Fibroblast of villous mesenchyme (primary cell): ENCODE results near the gene RCOR3. TPM values are rescaled to one million over a fixed set of nuclear protein-coding genes. Genes with fewer than 3 reads are reported as not detected.
"Not testable (repeated sequence)": the region's sequence is repeated elsewhere in the genome, so short reads cannot be mapped to it uniquely, and the experiment has no call there.

Experiments
- DNase-seq: peaks from one replicate; pipeline ENCODE4 v3.0.0-alpha.2; 2010; ENCODE audit warnings: low read depth
- H3K4me3 ChIP-seq: 2 replicates; pipeline ENCODE4 v1.5.1; 2011; ENCODE audit warnings: low read depth, mild to moderate bottlenecking, low read length
- CTCF ChIP-seq: IDR thresholded peaks from 2 replicates; pipeline ENCODE4 v1.5.1; 2012; ENCODE audit warnings: low read depth, mild to moderate bottlenecking, low read length; ENCODE audit not compliant: insufficient read depth
- total RNA-seq: library from RNA; depleted of rRNA; stranded (reverse); fragments of >200 nt; gene quantifications from 2 replicates; pipeline ENCODE4 v1.2.3, GENCODE V29; 2012

The RCOR3 gene
- total RNA-seq: 32.0 and 48.6 TPM in 2 replicates

DNA sequence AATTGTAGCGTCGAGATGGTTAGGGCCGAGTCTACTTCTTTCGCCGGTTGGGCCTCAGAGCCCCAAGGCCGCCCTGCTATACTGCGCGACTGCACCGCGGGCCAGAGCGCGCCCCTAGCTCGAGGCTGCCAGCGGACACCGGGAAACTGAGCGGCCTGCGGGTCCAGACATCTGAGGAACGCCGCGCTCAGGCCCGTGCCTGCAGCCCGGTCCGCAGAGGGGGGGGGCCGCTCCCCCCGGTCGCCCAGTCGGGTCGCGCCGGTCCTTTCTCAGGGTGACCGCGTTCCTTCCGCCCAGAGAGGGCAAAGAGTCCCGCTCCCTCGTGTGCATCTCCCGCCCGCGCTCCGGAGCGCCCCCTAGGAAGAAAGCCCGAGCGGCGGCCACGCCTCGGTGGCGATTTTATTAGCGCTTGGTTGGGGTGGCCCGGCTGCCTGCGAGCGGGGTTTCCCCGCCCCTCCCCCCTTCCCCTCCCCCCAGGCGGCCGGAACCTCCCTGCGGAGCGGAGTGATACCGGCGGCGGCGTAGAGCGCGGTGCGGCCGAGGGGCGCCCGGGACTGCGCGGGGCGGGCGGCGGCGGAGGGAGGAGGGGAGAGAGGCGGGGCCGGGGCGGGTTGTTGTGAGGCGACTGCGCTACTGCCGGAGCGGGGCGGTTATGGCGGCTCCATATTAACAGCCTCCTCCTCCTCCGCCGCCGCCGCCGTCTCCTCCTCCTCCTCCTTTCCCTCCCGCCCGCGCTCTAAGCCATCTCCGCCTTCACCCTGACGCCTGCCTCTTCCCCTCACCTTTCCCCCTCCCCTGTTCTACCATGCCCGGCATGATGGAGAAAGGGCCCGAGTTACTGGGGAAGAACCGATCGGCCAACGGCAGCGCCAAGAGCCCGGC, at the start of gene RCOR3:
RCOR3 (plus strand) TSS at position 611 of the 882 bp plus-strand sequence; CDS start at position 806, 195 bp downstream.
- TF ChIP-seq CTCF: peak; percentile 55
- DNase-seq: peak; percentile 94

GRCh38 chr1:211210052-211210451, 49.1 kb upstream of the RCOR3 start:
- no peak overlapping the region for H3K4me3 ChIP-seq
- TF ChIP-seq CTCF: no peak
- DNase-seq: no peak

More for the DNA sequence above, at the start of gene RCOR3:
- peak within 1 kb of the TSS; percentile 95 for H3K4me3 ChIP-seq

- no peak for DNase-seq
- H3K4me3 ChIP-seq: no peak overlapping the region
- TF ChIP-seq CTCF: no peak
Observed at GRCh38 chr1:211210965-211211364, 48.2 kb upstream of the RCOR3 start.

GRCh38 chr1:211213702-211214101, 45.5 kb upstream of the RCOR3 start:
- no peak overlapping the region for H3K4me3 ChIP-seq
- DNase-seq: no peak
- TF ChIP-seq CTCF: no peak

DNA sequence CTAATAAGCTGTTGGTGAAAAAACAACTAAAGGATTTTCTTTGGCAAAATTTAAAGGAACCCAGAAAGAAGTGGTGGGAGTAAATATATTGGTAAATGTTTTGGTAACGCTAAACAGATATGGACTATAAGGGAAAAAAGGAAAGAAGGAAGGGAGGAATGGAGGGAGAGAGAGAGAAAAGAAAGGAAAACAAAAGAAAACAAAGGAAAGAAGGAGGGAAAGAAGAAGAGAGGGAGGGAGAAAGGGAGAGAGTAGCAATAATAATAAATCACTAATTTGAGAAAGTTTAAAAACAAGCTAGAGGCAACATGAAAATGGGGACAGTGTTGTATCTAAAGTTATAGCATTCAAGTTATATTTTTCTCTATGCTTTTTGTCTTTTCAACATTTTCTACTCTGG, 43.6 kb upstream of the RCOR3 start:
- no peak for DNase-seq
- no peak for TF ChIP-seq CTCF
- H3K4me3 ChIP-seq: no peak overlapping the region

- no peak for TF ChIP-seq CTCF
- no peak for DNase-seq
- H3K4me3 ChIP-seq: no peak overlapping the region
Observed at GRCh38 chr1:211217392-211217791, 41.8 kb upstream of the RCOR3 start.

DNA sequence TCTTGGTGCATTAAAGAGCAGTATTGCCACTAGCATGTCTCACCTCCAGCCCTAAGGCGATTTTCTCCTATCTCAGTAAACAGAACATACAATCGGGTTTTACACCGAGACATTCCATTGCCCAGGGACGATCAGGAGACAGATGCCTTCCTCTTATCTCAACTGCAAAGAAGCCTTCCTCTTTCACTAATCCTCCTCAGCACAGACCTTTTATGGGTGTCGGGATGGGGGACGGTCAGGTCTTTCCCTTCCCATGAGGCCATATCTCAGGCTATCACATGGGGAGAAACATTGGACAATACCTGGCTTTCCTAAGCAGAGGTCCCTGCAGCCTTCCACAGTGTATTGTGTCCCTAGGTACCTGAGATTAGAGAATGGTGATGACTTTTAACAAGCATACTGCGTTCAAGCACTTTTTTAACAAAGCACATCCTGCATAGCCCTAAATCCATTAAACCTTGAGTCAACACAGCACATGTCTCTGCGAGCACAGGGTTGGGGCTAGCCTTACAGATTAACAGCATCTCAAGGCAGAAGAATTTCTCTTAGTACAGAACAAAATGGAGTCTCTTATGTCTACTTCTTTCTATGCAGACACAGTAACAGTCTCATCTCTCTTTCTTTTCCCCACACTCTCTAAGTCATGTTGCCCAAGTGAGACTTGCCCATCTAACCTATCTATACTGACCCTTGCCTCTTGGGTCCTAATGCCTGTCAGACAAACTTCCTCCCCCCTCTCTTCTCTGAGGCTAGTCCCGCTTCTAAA, 36.5 kb upstream of the RCOR3 start:
- H3K4me3 ChIP-seq, DNase-seq: not testable (repeated sequence)

- not testable (repeated sequence) for H3K4me3 ChIP-seq, DNase-seq
Observed at GRCh38 chr1:211228573-211229364, 30.4 kb upstream of the RCOR3 start.
